GM18520 (cell line): ENCODE data around the gene DENND6A.

Source experiments
- ATAC-seq: cut with Tn5 transposase; IDR thresholded peaks from one replicate; pipeline ENCODE4 v1.9.1; 2021; ENCODE audit not compliant: unreplicated experiment

The DENND6A gene

DNA sequence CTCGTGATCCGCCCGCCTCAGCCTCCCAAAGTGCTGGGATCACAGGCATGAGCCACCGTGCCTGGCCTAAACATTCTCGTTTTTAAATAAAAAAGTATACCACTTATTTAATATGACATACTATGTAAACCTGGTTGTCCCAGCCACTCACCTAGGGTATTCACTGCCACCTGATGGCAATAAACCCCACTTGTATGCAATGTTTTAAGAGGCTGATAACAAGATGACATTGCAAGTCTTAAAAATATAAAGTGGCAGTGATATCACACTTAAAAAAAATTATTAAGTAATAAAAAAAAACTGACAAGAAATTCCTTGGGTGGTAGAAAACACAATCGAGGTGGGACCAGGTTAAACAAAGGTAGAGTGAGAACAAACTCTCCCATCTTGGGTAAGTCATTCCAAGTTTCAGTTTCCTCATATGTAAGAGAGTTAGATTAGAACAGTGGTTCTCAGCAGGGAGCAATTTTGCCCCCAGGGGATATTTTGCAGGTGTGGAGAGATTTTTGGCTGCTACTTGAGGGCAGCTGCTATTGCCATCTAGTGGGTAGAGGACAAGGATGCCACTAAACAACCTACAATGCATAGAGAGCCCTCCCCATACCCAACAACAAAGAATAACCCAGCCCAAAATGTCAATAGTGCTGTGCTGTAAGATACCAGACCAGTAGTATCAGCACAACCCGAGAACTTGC is 110.3 kb downstream of the DENND6A start:
- ATAC-seq, result no peak

DNA sequence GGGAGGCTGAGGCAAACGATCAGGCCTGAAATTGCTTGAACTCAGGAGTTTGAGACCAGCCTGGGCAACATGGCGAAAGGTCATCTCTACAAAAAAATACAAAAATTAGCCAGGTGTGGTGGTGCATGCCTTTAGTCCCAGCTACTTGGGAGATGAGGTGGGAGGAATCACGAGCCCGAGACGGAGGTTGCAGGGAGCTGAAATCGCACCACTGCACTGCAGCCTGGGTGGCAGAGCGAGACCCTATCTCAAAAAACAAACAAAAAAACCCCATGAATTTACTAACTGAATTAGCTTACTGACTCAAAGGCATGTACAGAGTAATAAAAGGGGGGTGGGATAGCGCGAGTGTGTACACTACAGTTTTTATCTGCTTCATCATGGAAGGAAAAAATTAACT is 115.1 kb downstream of the DENND6A start:
- ATAC-seq, result no peak

DNA sequence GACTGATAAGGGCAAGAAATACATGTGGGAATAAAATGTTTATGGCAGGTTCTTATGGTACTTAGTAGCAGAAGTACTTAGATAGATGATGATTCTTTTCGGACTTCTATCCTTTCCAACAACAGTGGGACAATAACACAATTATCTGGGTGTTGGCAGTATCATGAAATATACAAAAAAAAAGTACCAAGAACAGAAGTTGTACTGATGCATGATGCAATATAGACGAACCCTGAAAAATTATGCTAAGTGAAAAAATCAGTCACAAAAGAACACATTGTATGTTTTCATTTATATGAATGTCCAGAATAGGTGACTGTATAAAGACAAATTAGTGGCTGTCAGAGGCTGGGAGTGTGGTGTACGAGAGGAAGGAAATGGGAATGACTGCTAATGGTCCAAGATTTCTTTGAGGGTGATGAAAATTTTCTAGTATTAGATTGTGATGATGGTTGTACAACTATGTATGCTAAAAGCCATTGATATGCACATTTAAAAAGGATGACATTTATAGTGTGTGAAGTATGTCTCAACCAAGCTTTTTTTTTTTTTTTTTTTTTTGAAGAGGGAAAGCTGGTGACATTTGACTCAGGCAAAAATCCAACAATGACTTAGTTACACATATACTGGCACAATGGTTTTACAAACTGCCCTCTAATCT is 116.8 kb downstream of the DENND6A start:
- ATAC-seq, result no peak
